MV-4-11 (cell line): ENCODE data around the gene F12.

ENCODE experiments used
- DNase-seq: peaks from one replicate; lab custom pipeline; 2025; lab: John Stamatoyannopoulos, UW

Gene F12

DNA sequence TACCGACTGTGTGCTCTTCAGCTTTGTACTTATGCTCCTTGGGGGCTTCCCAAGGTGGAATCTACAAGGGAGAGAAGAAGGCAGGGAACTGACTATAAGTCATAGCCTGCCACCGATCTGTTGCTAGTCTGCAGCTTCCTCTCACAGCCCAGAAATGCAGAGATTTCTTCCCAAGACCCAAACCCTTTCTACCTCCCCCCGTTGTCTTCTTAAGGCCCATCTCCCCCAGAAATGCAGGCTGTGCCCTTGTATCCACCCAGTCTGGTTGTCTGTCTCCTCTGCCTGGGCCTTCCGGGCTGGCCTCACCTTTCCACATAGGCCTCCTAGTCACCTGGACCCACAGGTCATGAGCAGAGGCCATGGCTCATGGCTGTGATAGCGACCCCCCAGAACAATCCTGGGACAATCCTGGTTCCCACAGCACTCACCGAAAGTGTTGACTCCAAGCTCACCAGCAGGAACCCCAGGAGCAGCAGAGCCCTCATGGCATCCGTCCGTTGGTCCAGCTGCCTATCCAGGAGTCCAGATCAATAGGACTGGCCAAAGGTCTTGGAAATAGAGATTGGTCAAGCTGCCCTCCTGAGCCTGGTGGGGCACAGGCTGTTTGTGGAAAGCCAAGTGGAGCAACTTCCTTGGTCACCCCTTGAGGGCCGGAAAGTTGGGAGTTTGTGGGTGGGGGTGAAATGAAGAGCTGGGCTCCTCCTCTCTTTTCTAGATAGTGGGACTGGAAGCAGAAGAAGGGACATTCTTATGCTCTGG, at the start of gene F12:
F12 (minus strand) TSS at position 522 of the 759 bp plus-strand sequence; CDS start at position 485, 37 bp downstream.
- DNase-seq: no peak

DNA sequence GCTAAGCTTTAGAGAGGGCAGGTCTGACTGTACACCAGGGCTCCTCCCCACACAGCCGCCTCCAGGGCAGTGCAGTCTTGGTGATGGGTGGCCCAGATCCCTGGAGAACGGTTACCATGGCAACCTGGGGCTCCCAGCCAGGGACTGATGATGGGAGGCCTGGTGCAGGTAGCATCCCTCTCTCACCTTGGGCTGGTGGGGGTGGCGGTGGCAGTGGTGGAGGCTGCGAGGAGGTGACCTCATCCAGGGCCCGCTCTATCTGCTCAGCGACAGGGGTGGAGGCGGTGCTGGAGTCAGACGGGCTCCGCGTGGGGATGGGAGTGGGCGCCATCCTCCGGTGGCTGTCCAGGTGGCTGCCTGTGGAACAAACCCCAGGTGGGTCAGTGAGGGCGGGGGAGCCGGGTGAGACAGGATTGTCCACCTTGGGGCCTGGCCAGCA, 49.6 kb upstream of the F12 start:
- DNase-seq: no peak

DNA sequence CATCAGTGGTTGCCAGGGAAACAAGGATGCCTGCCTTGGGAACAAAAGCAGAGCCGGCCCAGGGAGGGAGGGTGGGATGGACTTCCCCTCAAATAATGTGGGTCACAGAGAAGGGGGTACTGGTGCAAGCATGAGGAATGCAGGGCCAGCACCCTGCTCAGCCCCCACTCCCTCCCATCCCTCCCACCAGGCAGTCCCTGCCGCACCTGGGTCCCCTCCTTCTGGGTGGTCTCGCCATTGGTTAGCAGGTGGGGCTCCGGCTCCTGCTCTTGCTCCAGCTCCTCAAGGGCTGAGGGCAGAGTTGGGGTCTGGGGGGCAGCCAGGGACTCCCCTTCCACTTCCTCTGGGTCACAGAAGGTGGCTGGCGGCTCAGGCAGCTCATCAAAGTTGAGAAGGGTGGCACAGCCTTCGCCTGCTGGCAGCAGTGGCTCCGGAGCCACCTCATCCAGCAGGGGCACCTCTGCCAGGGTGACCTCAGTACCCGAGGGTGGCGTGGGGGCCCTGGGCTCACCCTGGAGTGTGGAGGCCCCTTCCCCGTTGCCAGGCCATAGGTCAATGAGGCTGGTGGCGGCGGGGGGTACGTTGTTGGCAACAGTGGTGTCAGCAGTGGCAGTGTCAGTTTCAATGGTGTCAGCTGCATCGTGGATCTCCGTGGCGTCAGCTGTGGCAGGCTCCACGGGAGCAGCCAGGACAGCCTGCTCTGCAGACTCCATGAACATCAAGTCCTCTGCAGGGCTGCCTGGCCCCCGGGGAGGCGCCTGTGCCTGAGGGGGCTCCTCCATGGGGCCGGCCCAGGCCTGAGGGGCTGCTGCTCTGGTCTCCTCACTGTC, 48.7 kb upstream of the F12 start:
- DNase-seq: no peak

DNA sequence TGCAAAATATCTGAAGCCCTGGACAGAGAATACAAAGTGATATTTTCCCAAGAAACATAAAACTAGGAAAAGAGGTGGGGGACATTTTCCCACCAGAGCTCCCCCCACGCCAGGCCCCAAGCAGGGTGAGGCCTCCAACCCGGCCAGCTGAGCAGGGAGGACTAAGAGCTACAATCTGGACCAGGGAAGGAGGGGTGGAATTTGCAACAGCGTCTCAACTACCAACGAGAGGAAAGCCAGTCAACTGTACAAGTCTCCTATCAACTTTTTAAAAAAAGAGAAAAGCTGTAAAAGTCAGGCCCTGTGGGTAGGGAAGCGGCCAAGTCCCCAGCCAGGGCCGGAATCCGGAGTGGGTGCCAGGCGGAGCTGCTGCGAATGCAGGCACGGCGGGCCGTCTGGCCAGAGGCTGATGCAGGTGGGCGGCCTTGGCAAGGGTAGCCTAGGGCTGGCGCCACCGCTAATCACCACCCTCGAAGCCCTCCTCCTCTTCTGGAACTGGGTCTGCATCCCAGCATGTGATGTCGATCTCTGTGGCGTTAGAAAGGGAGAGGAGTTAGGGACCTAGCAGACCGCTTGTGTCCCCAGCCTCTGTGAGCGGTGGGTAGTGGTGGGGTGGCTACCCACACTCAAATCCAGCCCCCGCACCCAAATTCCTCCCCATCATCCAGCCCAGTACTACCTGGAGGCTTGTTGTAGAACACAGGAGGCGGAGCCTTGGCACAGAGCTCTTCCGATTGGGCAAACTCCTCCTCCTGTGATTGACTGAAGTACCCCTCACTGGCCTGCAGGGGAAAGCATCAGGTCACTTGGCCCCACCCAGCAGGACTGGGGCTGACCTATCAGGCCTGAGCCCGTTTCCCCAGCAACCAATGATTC, 47.9 kb upstream of the F12 start:
- peak; percentile 98 for DNase-seq

DNA sequence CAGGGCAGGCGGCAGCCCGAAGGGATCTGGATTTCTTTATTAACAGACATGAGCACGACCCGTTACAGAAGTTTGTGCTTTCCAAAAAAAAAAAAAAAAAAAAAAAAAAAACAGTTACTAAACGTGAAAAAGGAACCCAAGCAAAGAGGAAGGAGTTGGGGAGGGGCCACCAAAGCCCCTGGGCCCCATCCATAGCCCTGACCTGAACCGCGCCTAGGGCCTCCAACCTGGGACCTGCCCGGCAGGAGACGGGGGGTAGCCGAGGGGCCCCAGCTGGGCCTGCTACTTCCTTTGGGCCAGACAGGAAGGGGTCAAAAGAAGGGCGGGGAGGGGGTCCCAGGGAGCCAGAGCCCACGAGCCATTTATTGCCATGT, 47.2 kb upstream of the F12 start:
- no peak for DNase-seq

DNA sequence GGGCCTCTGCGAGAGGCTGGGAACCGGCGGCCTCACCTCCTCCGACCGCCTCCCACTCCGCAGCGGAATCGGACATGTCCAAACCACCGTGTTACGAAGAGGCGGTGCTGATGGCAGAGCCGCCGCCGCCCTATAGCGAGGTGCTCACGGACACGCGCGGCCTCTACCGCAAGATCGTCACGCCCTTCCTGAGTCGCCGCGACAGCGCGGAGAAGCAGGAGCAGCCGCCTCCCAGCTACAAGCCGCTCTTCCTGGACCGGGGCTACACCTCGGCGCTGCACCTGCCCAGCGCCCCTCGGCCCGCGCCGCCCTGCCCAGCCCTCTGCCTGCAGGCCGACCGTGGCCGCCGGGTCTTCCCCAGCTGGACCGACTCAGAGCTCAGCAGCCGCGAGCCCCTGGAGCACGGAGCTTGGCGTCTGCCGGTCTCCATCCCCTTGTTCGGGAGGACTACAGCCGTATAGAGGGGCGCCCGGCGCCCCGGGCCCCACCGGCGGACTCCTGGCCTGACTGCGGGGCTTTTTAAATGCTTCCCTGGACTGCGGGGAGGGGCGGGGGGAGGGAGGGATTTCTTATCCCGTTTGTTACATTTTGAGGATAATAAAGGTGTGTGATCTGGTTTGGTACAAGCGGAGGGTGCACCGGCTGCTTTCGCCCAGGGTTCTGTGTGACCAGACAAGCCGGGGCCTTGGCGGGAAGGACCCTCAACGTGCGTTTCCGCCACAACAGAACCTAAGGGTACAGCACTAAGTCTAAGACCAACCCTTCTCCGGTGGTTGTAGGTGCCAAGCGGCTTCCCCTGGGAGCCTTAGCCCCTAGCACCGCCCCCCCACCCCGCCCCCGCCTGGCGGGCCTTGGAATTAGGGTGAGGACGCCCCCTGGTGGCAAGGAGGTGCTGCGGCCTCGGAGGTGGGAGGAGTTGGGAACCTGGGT, 46.6 kb upstream of the F12 start:
- DNase-seq: peak; percentile 73

DNA sequence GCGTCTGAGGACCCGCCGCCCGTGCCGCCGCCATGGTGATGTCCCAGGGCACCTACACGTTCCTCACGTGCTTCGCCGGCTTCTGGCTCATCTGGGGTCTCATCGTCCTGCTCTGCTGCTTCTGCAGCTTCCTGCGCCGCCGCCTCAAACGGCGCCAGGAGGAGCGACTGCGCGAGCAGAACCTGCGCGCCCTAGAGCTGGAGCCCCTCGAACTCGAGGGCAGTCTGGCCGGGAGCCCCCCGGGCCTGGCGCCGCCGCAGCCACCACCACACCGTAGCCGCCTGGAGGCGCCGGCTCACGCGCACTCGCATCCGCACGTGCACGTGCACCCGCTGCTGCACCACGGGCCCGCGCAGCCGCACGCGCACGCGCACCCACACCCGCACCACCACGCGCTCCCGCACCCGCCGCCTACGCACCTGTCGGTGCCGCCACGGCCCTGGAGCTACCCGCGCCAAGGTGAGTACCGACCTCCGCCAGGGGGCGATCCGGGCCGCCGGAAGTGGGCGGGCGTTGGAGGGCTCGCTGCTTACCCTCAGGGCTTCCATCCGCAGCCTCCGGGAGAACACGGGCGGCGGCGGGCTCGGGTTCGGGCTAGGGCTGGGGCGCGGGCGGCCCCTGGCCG, 45.8 kb upstream of the F12 start:
- peak; percentile 49 for DNase-seq

DNA sequence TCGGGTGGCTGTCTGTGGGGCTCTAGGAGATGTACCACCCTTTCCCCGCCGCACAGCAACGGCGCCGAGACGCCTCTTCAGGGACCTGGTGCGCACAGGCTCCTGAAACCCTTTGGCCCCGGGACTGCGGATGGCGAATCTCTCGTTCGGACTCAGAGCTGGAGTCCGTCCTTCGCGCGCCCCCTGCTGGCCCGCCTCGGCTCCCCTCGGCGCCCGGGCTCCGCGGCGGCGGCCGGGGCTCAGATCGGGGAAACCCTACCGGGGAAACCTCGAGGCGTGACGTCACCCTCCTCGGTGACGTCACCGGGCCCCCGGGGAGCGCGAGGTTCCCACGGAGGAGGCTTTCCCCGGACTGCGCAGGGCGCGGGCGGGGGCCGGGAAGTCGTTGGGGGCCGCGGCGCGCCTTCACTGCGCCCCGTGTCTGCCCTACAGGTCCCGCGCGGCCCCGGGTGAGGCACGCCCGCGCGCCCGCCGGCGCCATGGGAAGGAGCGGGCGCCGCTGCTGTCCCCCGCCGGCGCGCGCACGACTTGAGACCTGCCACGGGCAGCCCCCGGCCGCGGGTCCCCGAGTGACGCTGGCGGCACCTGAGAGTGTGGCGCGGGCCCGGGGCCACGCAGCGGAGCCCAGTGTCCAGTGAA, 45.2 kb upstream of the F12 start:
- DNase-seq: peak; percentile 82

DNA sequence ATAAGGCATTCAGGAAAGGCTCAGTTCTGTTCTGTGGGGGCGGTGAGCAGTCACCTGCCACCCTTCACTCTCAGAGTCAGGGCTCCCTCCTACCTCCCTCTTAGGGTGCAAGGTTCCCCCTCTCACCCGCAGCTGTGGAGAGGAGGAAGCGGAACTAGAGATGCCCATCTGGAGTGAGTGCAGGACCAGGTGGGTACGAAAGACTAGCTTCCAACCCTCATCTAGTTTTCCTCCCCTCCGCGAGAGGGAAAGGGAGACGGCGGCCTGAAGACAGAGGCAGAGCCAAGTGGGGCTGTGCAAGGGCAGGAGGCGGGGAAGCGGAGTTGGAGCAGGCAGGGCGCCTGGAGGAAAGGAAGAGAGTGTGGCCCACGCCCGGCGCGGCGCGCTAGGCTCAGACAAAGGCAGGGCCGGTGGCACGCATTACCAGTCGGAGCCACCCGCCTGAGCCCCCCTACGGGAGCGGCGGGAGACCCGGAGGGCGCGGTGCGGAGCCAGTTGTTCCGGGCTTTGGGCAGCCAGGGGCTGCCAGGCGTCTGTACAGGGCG, 44.6 kb upstream of the F12 start:
- peak; percentile 45 for DNase-seq

DNA sequence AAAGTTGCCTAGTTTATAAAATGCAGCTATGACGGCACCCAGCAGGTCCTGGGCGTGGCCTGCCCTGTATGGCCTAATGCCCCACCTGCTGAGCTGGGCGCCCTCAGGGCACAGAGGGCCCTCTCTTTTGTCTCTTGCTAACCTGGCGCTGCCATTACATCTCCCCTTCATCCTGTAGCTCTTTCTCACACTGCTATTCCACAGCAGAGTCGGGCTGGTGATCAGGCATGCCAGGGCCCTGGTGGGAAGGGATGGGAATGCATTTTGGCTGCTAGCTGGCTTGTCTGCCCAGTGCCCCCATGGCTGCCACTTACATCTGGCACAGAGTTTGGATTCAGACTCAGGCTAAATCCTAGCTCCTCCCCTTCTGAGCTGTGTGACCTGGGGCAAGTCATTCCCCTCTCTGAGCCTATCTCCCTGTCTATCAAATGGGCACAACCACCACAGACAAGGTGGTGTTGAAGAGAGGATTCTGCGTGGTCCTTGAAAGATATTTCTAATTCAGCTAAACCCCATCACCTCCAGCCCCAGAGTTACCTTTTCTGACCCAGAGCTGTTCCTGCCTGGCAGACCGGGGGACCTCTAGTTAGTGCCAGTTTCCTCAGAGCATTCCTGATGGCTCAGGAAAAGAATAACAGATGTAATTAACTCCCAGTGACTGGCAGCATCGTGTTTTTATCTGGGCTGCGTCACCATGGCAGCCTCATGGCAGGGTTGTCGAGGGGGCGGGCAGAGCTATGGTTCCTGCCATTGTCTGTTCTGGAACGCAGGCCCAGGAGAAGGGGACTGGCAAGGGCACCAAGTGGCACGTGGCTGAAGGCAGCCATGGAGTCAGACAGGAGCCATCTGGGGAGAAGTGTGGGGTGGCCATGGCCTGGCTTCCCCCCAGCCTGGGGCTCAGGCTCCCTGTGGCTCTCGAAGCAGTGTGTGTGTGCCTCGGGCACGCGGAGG, 43.6 kb upstream of the F12 start:
- no peak for DNase-seq

DNA sequence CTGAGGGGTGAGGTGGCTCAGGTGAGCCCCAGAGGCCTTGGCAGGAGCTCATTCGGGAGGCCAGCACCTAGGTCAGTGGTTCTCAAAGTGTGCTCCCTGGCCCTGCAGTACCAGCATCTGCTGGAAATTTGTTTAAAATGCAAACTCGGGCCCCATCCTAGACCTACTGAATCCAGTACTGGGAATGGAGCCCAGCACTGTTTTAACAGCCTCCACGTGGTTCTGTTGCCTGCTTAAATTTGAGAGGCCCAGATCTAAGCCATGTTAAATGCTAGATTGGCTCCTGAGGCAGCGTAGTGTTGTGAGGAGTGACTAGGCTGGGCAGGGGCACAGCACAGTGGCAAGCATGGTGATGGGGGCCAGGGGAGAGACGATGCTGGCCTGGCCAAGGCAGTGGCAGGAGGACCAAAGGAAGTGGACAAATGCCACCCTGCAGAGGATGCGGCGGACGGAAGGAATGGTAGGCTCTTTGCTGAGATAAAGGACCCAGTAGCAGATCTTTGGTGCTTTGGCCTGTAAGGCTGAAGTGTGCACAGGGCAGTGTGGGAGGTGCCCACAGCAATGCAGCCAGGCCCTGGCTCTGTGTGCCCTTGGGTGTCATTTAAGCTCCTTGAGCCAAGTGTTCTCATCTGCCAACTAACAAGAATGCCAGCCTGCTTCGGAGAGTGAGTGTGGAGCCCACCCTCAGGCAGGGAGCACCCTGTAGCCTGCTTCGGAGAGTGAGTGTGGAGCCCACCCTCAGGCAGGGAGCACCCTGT, 41.5 kb upstream of the F12 start:
- DNase-seq: no peak

DNA sequence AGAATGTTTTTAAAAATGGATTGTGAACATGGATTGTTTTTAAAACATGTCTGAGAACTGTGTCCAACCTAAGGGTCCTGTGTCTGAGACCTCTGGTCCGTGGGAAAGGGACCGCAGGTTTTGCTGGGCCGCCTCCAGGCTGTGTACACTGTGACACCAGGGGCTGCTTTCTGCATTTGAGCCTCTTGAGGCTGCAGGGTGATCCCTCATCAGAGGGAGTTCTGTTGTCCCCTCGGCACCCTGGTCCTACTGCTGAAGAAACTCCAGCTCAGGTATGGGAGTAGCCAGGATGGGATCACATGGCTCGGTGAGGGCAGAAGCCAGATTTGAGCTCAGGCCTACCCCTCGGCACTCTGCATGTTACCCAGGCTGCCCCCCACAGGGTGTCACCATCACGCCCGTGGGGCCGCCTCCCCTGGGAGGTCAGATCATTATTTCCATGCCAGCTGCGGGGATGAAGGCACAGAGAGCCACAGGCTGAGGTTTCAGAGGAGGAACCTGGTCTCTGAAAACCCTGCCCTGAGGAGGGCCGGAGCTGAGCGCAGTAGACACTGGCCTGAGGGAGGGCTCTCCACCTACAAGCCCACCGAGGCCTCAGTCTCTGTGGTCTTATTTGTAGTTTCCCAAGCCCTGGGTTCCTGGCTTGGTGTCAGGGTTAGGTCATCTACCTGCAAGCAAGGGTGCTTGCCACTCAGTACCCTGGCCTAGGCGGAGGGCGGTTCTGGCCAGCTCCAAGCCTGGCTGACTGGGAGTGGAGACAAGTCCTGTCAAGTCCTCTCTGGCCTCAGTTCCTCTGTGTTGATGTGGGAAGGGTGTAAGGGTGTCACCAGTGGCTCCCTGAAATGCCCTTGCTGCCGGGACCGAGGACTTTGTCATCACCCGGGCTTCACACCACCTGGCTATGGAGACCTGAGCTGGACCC, 40.0 kb upstream of the F12 start:
- DNase-seq: no peak

DNA sequence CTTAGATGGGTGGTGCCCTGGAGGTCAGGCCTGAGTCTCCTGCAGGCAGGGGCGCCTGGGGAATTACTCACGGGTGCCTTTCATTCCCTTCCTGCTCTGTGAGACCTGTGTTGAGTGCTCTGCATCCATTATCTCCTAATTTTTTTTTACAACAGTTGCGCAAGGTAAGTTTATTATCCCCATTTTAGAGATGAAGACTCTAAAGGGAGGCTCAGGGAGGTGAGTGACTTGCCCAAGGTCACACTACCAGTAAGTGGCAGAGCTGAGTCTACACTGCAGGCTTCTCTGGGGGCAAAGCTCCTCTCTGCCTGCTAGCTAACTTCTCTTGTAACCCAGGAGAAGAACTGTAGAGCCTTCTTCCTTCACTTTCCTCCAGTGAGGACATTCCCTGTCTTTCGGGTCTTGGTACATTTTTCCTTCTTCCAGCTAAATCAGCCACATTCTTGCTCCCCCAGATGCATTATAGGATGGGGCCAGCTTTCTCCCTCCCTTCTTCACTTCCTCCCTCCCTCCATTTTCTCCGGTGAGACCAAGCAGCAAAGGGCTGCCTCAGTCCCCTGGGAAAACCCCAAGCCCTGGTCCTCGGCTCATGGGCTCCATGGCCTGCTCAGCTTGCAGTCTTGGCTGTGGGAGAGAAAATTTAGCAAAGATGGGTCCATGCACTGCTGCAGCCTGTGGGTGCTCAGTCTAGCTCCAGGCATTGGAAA, 39.0 kb upstream of the F12 start:
- DNase-seq: no peak

DNA sequence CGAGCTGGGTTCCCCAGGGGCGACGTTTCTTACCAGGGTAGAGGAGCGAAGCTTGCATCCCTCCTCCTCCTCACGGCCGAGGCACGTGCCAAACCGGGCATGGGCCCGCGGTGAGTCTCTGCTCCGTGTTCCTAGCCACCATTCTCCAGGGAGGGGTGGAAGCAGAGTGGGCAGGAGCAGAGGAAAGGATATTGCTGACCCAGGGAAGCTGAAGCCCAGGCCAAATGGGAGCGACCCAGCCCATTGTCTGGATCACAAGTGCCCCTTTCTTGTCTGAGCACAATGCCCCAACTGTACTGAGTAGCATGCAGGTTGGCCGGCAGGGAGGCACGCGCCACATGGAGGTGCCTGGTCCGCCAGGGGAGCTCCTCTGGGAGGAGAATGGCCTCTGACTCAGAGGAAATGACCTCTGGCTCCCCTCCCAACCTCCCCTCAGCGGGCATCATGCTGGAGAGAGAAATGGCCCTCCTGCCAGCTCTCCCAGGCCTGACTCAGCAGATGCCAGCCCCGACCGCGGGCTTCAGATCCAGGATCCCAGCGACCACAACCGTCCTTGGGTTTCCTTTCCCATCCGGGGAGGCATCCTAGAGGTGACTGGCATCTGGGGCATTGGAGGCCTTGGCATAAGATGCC, 38.4 kb upstream of the F12 start:
- DNase-seq: no peak

DNA sequence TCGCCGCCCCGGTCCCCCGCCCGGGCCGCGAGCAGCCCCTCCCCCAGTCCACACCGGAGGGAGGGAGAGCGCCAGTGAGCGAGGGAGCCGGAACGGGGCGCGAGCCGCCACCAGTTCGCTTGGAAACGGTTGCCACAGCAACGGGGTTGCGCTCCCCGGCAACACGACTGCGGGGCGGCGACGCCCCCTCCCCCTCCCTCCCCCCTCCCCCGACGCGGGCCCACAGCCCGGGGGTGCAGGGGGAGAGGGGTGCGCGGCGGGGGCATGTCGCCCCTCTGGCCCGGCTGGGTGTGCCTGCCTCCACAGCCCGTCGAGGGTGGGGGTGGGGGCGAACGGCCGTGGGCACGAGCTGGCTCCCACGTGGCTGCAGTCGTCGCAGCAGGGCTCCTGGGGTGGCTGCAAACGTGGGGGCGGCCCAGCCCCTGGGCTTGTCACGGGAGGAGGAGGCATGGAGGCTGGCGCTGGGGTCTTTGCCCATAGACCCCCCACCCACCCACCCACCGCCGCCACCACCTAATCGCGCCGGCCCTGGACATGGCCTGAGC, 37.8 kb upstream of the F12 start:
- no peak for DNase-seq
